ENCODE measurements around the gene NPY2R. TPM values are rescaled to one million over a fixed set of nuclear protein-coding genes. Genes with fewer than 3 reads are reported as not detected.

Gene NPY2R
- under 0.01 and 0.36 TPM in 2 replicates for total RNA-seq

GRCh38 chr4:155208258-155209054 lies at the start of gene NPY2R:
TSS of gene NPY2R (plus strand) at chr4:155208636. CDS start at chr4:155213940, 5,304 bp downstream.
- no peak within 1 kb of the TSS for H3K27ac ChIP-seq (ENCODE audit: low read depth, low read length)
- H4K20me1 ChIP-seq (ENCODE audit: insufficient read depth, low read length): no peaks in the 10 kb centered on the region
- H3K36me3 ChIP-seq (ENCODE audit: insufficient read depth, low read length): no peaks in the 10 kb centered on the region
- H3K4me2 ChIP-seq (ENCODE audit: insufficient read depth, low read length): peak within 1 kb of the TSS; percentile 8
- peak; percentile 56 for DNase-seq (ENCODE audit: insufficient read length, low spot score, missing footprints)
- peak within 1 kb of the TSS; percentile 6 for H3K4me3 ChIP-seq (ENCODE audit: insufficient read depth, low read length)
- no peak for TF ChIP-seq CTCF (IDR thresholded peaks at IDR 0.05; ENCODE audit: extremely low read depth, low read depth, low read length)
- no peaks in the 10 kb centered on the region for H3K79me2 ChIP-seq (ENCODE audit: insufficient read depth, low read length)
- H3K4me1 ChIP-seq (ENCODE audit: insufficient read depth, low read length): no peaks in the 10 kb centered on the region
- no peaks in the 10 kb centered on the region for H3K9me3 ChIP-seq (ENCODE audit: low read depth, low read length)
- peaks cover 31% of the 10 kb centered on the region for H3K27me3 ChIP-seq (ENCODE audit: insufficient read depth, low read length)
- H2AFZ ChIP-seq (ENCODE audit: low read length): no peak within 1 kb of the TSS

- Histone ChIP-seq H3K4me1 (ENCODE audit: insufficient read depth, low read length) (no peaks in the 10 kb centered on the region), H3K27ac (ENCODE audit: low read depth, low read length) (no peak overlapping the region), H3K79me2 (ENCODE audit: insufficient read depth, low read length) (no peaks in the 10 kb centered on the region), H3K9me3 (ENCODE audit: low read depth, low read length) (no peaks in the 10 kb centered on the region), H3K27me3 (ENCODE audit: insufficient read depth, low read length) (no peaks in the 10 kb centered on the region), H4K20me1 (ENCODE audit: insufficient read depth, low read length) (no peaks in the 10 kb centered on the region), H3K4me2 (ENCODE audit: insufficient read depth, low read length) (no peak overlapping the region), H3K4me3 (ENCODE audit: insufficient read depth, low read length) (no peak overlapping the region), H3K36me3 (ENCODE audit: insufficient read depth, low read length) (no peaks in the 10 kb centered on the region), H2AFZ (ENCODE audit: low read length) (no peak overlapping the region)
- DNase-seq (ENCODE audit: insufficient read length, low spot score, missing footprints): no peak
- TF ChIP-seq CTCF (IDR thresholded peaks at IDR 0.05; ENCODE audit: extremely low read depth, low read depth, low read length): no peak
Observed at GRCh38 chr4:155161357-155161756, 47.1 kb upstream of the NPY2R start.

- no peak overlapping the region for H3K4me2 ChIP-seq (ENCODE audit: insufficient read depth, low read length)
- no peaks in the 10 kb centered on the region for H3K9me3 ChIP-seq (ENCODE audit: low read depth, low read length)
- no peaks in the 10 kb centered on the region for H4K20me1 ChIP-seq (ENCODE audit: insufficient read depth, low read length)
- no peaks in the 10 kb centered on the region for H3K4me1 ChIP-seq (ENCODE audit: insufficient read depth, low read length)
- H2AFZ ChIP-seq (ENCODE audit: low read length): no peak overlapping the region
- no peak for TF ChIP-seq CTCF (IDR thresholded peaks at IDR 0.05; ENCODE audit: extremely low read depth, low read depth, low read length)
- H3K27ac ChIP-seq (ENCODE audit: low read depth, low read length): no peak overlapping the region
- no peaks in the 10 kb centered on the region for H3K79me2 ChIP-seq (ENCODE audit: insufficient read depth, low read length)
- no peaks in the 10 kb centered on the region for H3K36me3 ChIP-seq (ENCODE audit: insufficient read depth, low read length)
- H3K4me3 ChIP-seq (ENCODE audit: insufficient read depth, low read length): no peak overlapping the region
- DNase-seq (ENCODE audit: insufficient read length, low spot score, missing footprints): no peak
- H3K27me3 ChIP-seq (ENCODE audit: insufficient read depth, low read length): no peaks in the 10 kb centered on the region
Observed at GRCh38 chr4:155164718-155165117, 43.7 kb upstream of the NPY2R start.

GRCh38 chr4:155170569-155170968 lies 37.9 kb upstream of the NPY2R start:
- Histone ChIP-seq H3K4me3 (ENCODE audit: insufficient read depth, low read length) (no peak overlapping the region), H2AFZ (ENCODE audit: low read length) (no peak overlapping the region), H4K20me1 (ENCODE audit: insufficient read depth, low read length) (no peaks in the 10 kb centered on the region), H3K4me2 (ENCODE audit: insufficient read depth, low read length) (no peak overlapping the region), H3K4me1 (ENCODE audit: insufficient read depth, low read length) (no peaks in the 10 kb centered on the region), H3K9me3 (ENCODE audit: low read depth, low read length) (no peaks in the 10 kb centered on the region), H3K79me2 (ENCODE audit: insufficient read depth, low read length) (no peaks in the 10 kb centered on the region), H3K27me3 (ENCODE audit: insufficient read depth, low read length) (no peaks in the 10 kb centered on the region), H3K27ac (ENCODE audit: low read depth, low read length) (no peak overlapping the region), H3K36me3 (ENCODE audit: insufficient read depth, low read length) (no peaks in the 10 kb centered on the region)
- DNase-seq (ENCODE audit: insufficient read length, low spot score, missing footprints): no peak
- TF ChIP-seq CTCF (IDR thresholded peaks at IDR 0.05; ENCODE audit: extremely low read depth, low read depth, low read length): no peak

All from osteoblast (primary cell).